ENCODE results near the gene TRIM21.

DNA sequence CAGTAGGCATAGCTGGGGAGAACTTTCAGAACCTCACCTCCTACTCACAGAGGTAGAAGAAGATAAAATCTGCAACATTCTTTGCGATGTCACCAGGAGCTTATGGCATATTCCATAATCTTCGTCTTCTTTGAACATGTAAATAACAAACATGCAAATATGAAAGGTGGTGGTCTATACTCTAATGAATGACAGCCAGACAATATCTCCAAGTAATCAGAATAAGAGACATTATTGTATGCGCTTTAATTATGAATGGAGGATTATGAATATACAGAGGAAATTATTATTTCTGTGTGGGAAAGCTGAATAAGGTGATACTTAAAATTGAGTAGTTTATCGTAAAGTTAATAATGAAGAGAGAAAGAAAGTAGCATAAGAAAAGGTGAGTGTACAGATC is 25.2 kb downstream of the TRIM21 start, which contains the start of gene OR52B4:
- TF ChIP-seq EZH2 (conservative IDR thresholded peaks at IDR 0.05; ENCODE audit: low read depth, low read length), result no peak
- no peak for TF ChIP-seq PAF1 (CRISPR knock-in tag; IDR thresholded peaks at IDR 0.05)
- TF ChIP-seq, protein P1, sequence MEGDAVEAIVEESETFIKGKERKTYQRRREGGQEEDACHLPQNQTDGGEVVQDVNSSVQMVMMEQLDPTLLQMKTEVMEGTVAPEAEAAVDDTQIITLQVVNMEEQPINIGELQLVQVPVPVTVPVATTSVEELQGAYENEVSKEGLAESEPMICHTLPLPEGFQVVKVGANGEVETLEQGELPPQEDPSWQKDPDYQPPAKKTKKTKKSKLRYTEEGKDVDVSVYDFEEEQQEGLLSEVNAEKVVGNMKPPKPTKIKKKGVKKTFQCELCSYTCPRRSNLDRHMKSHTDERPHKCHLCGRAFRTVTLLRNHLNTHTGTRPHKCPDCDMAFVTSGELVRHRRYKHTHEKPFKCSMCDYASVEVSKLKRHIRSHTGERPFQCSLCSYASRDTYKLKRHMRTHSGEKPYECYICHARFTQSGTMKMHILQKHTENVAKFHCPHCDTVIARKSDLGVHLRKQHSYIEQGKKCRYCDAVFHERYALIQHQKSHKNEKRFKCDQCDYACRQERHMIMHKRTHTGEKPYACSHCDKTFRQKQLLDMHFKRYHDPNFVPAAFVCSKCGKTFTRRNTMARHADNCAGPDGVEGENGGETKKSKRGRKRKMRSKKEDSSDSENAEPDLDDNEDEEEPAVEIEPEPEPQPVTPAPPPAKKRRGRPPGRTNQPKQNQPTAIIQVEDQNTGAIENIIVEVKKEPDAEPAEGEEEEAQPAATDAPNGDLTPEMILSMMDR (CRISPR knock-in tag; IDR thresholded peaks at IDR 0.05), result no peak
- no peak for TF ChIP-seq ZNF3 (CRISPR knock-in tag; IDR thresholded peaks at IDR 0.05)
- TF ChIP-seq FOXJ3 (CRISPR knock-in tag; IDR thresholded peaks at IDR 0.05; ENCODE audit: borderline replicate concordance), result no peak
- no peak for TF ChIP-seq KDM5B (CRISPR knock-in tag; IDR thresholded peaks at IDR 0.05; ENCODE audit: borderline replicate concordance)
- TF ChIP-seq TIGD3 (CRISPR knock-in tag; IDR thresholded peaks at IDR 0.05; ENCODE audit: borderline replicate concordance), result no peak
- no peak for TF ChIP-seq ZNF878 (CRISPR knock-in tag; IDR thresholded peaks at IDR 0.05)
- no peak for TF ChIP-seq ETS1 (CRISPR knock-in tag; IDR thresholded peaks at IDR 0.05)
- no peak for TF ChIP-seq CREB1 (IDR thresholded peaks at IDR 0.05)
- TF ChIP-seq CREB1 (CRISPR knock-in tag; IDR thresholded peaks at IDR 0.05), result no peak
- TF ChIP-seq ZNF224 (CRISPR knock-in tag; IDR thresholded peaks at IDR 0.05), result no peak
- no peak for TF ChIP-seq TCF7L2 (IDR thresholded peaks at IDR 0.05; ENCODE audit: low read depth, low read length)
- no peak for TF ChIP-seq ZNF546 (CRISPR knock-in tag; conservative IDR thresholded peaks at IDR 0.05)
- TF ChIP-seq FOXA1 (IDR thresholded peaks at IDR 0.05), result no peak
- no peak for TF ChIP-seq FOXA1 (CRISPR knock-in tag; IDR thresholded peaks at IDR 0.05)
